ENCODE measurements around the gene PWWP2B. TPM values are rescaled to one million over a fixed set of nuclear protein-coding genes. Genes with fewer than 3 reads are reported as not detected.
A peak's percentile ranks its signal among the peaks of the same experiment; 100 is the strongest.

Gene PWWP2B
- total and polyA plus RNA-seq, 11 donors, result 10.5 to 23.5 (median 15.3) TPM

DNA sequence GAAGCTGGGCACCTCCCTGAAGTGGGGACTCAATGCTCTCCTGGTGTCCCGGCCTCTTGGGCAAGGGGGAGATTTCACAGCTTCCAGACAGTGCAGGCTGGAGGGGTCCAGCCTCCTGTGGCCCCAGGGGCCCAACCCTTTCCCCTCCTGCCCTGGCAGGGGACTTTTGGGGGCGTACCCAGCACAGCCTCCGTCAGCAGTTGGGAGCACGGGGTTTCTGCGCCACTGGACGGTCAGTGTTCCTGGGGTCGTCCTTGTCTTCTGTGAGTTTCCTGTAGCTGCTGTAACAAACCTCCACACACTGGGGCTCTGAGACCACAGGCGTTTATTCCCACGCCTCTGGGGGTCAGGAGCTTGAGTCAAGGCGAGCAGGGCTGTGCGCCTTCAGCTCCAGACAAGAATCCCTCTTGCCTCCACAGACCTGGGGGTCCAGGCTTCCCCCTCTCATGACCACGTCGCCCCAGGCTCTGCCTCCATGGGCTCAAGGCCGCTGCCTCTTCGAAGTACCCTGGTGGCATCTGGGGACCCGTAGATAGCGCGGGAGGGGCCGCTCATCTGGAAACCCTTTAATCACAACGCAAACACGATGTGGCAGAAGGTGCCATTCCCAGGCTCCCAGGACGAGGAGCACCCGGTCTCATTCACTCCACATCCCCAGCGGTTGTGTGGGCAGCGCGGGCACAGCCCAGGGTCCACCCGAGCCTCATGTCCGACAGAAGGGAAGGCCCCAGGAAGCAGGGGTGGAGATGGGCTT is 14.0 kb downstream of the PWWP2B start:
- ATAC-seq (no peak), DNase-seq (peak in 1 of 5 donors; percentile 54)
- Histone ChIP-seq H3K9me3 (no peaks in the 10 kb centered on the region), H3K4me1 (peaks cover 0 to 68% (median 44%) of the 10 kb centered on the region in 12 donors), H3K4me3 (no peak overlapping the region), H3K27ac (peak overlapping the region in 9 of 12 donors; percentile 4 to 81 (median 31)), H3K27me3 (no peaks in the 10 kb centered on the region), H3K36me3 (peaks cover 0 to 11% (median 6%) of the 10 kb centered on the region in 9 donors)
- whole genome bisulfite sequencing, 4 donors, result 82 to 89% (median 84%) methylated on average over 19 to 28 of the region's 28 CpGs
- intact Hi-C loops (cut with DNase I), result no loop called here
- no peak for TF ChIP-seq POLR2A (IDR thresholded peaks at IDR 0.05)
- TF ChIP-seq, protein P1, sequence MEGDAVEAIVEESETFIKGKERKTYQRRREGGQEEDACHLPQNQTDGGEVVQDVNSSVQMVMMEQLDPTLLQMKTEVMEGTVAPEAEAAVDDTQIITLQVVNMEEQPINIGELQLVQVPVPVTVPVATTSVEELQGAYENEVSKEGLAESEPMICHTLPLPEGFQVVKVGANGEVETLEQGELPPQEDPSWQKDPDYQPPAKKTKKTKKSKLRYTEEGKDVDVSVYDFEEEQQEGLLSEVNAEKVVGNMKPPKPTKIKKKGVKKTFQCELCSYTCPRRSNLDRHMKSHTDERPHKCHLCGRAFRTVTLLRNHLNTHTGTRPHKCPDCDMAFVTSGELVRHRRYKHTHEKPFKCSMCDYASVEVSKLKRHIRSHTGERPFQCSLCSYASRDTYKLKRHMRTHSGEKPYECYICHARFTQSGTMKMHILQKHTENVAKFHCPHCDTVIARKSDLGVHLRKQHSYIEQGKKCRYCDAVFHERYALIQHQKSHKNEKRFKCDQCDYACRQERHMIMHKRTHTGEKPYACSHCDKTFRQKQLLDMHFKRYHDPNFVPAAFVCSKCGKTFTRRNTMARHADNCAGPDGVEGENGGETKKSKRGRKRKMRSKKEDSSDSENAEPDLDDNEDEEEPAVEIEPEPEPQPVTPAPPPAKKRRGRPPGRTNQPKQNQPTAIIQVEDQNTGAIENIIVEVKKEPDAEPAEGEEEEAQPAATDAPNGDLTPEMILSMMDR (IDR thresholded peaks at IDR 0.05), result no peak

DNA sequence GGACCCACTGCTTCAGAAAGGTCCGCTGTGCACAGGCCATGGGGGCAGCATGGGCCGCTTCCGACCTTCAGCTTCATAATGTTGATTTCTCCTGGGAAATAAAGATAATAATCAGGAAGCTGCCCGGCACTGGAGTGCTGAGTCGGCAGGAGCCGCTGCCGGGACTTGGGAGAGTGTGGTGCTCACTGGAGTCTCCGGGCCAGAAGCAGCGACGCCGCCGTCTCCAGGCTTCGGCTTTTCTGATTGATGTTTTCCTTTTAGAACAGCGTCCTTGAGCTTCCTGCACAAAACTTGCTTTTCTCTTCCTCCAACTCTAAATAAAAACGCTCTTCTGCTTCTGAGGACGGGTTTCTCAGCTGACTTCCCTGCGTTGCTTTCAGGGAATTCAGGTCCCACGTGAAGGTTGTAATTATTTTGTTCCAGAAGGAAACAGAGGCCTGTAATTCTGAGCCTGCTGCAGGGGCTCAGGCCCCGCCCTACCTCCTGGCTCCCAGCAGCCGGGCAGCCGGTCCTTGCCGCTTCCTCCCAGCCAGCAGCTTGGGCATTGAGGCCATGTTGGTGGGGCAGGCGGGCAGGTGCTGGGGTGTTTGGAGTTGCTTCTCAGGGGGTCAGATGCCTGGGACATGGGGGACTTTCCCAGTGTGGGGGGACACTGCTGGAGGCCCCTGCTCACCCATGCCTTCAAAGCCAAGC is 14.7 kb downstream of the PWWP2B start:
- Histone ChIP-seq H3K9me3 (no peaks in the 10 kb centered on the region), H3K36me3 (peaks cover 0 to 3% (median 0%) of the 10 kb centered on the region in 9 donors), H3K27me3 (no peaks in the 10 kb centered on the region), H3K4me3 (no peak overlapping the region), H3K27ac (peak overlapping the region in 9 of 12 donors; percentile 4 to 81 (median 31)), H3K4me1 (peaks cover 0 to 68% (median 44%) of the 10 kb centered on the region in 12 donors)
- WGBS, 4 donors, result 39 to 59% (median 50%) methylated on average over 20 to 23 of the region's 23 CpGs
- TF ChIP-seq, protein P1 (IDR thresholded peaks at IDR 0.05), result no peak
- no peak for TF ChIP-seq POLR2A (IDR thresholded peaks at IDR 0.05)
- intact Hi-C loops (cut with DNase I), result no loop called here
- no peak for ATAC-seq
- DNase-seq, result peak in 1 of 5 donors; percentile 65

DNA sequence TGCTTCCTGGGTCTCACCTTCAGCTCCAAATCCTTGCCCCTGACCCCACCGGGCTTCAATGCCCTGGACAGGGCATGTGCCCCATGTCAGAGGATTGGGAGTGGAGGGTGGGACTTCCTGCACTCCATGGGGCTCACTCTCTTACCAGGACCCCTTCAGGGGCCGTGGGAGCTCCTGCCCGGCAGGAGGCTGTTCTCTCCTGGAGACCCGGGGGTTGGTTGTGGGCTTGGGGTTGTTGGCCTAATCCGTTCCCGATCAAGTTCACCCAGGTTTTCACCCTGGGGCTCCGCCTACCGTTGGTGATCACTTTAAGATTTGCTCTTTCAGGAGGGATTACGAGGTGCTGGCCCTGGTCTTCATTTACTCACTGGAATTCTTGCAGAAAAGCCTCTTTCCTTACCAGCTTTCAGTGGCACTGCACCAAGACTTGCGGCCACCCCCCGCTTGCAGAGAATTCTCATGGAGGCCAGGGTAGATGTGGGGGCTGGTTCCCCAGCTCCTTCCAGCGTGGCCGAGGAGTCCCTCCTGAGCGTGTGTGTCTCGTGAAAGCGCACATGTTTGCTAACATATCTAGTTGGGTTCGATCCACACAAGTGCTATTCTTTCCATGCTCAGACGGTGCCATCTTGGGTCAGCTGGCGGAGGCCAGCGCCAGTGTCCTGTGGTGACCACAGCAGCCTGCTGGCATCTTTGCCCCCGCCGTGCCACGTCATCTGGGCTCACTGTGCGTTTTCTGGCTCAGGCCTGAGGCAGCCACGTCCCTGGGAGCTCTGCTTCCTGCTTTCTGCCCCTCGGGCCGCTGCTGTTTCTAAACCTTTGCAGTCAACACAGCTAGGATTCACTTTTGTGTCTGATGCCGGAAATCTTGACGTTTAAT is 15.6 kb downstream of the PWWP2B start:
- Histone ChIP-seq H3K4me1 (peaks cover 0 to 67% (median 40%) of the 10 kb centered on the region in 12 donors), H3K27ac (peak overlapping the region in 5 of 12 donors; percentile 25 to 81 (median 50)), H3K9me3 (no peaks in the 10 kb centered on the region), H3K36me3 (peaks cover 0 to 6% (median 0%) of the 10 kb centered on the region in 9 donors), H3K27me3 (no peaks in the 10 kb centered on the region), H3K4me3 (no peak overlapping the region)
- no peak for TF ChIP-seq POLR2A (IDR thresholded peaks at IDR 0.05)
- TF ChIP-seq, protein P1 (IDR thresholded peaks at IDR 0.05), result no peak
- WGBS, 4 donors, result 88 to 91% (median 90%) methylated on average over 26 to 29 of the region's 29 CpGs
- intact Hi-C loops (cut with DNase I), result no loop called here
- no peak for ATAC-seq
- DNase-seq, result peak in 1 of 5 donors; percentile 67

Measured in heart left ventricle (tissue), 16 donors.